ENCODE data around the gene PRKCA.

The PRKCA gene

GRCh38 chr17:66468241-66469087, 166.1 kb downstream of the PRKCA start:
- TF ChIP-seq CTCF (IDR thresholded peaks at IDR 0.05), result no peak
- H3K27ac ChIP-seq, result peak overlapping the region in 1 of 2 donors; percentile 5
- DNase-seq (ENCODE audit: low spot score), result no peak
- no peak overlapping the region for H3K4me3 ChIP-seq

- Histone ChIP-seq H3K4me3 (no peak overlapping the region), H3K27ac (peak overlapping the region in 1 of 2 donors; percentile 5)
- no peak for DNase-seq (ENCODE audit: low spot score)
- TF ChIP-seq CTCF (IDR thresholded peaks at IDR 0.05), result no peak
Observed at GRCh38 chr17:66469088-66469442, 166.7 kb downstream of the PRKCA start.

- TF ChIP-seq CTCF (IDR thresholded peaks at IDR 0.05), result no peak
- Histone ChIP-seq H3K27ac (no peak overlapping the region), H3K4me3 (no peak overlapping the region)
- no peak for DNase-seq (ENCODE audit: low spot score)
Observed at GRCh38 chr17:66469461-66469860, 167.0 kb downstream of the PRKCA start.

GRCh38 chr17:66469890-66470289, 167.5 kb downstream of the PRKCA start:
- H3K27ac ChIP-seq, result no peak overlapping the region
- no peak overlapping the region for H3K4me3 ChIP-seq
- TF ChIP-seq CTCF (IDR thresholded peaks at IDR 0.05), result no peak
- DNase-seq (ENCODE audit: low spot score), result no peak

GRCh38 chr17:66472123-66472522, 169.7 kb downstream of the PRKCA start:
- TF ChIP-seq CTCF (IDR thresholded peaks at IDR 0.05), result no peak
- Histone ChIP-seq H3K27ac (no peak overlapping the region), H3K4me3 (no peak overlapping the region)
- DNase-seq (ENCODE audit: low spot score), result no peak

GRCh38 chr17:66474258-66474657, 171.8 kb downstream of the PRKCA start:
- no peak for TF ChIP-seq CTCF (IDR thresholded peaks at IDR 0.05)
- no peak for DNase-seq (ENCODE audit: low spot score)
- Histone ChIP-seq H3K27ac (no peak overlapping the region), H3K4me3 (no peak overlapping the region)

GRCh38 chr17:66474806-66475497, 172.5 kb downstream of the PRKCA start:
- no peak for DNase-seq (ENCODE audit: low spot score)
- TF ChIP-seq CTCF (IDR thresholded peaks at IDR 0.05), result no peak
- Histone ChIP-seq H3K27ac (no peak overlapping the region), H3K4me3 (no peak overlapping the region)
